GM21526 (cell line): ENCODE data around the gene PLPP2.

ENCODE experiments used
- ATAC-seq: cut with Tn5 transposase; IDR thresholded peaks from one replicate; pipeline ENCODE4 v1.9.1; 2021; ENCODE audit warnings: moderate library complexity; ENCODE audit not compliant: unreplicated experiment, low FRiP score

Gene PLPP2

GRCh38 chr19:291006-291521, at the start of gene PLPP2:
TSS of gene PLPP2 (minus strand) at chr19:291403. CDS start at chr19:291336, 67 bp downstream.
- no peak for ATAC-seq

- no peak for ATAC-seq
These were observed 49.6 kb upstream of the PLPP2 start for GRCh38 chr19:340620-341385.

- ATAC-seq, result no peak
These were observed 48.2 kb upstream of the PLPP2 start for GRCh38 chr19:339262-339887.

- no peak for ATAC-seq
These were observed 47.2 kb upstream of the PLPP2 start for GRCh38 chr19:338421-338820.

GRCh38 chr19:336067-336614, 44.9 kb upstream of the PLPP2 start:
- ATAC-seq, result no peak

GRCh38 chr19:335486-336066, 44.4 kb upstream of the PLPP2 start:
- no peak for ATAC-seq

- no peak for ATAC-seq
These were observed 43.9 kb upstream of the PLPP2 start for GRCh38 chr19:335072-335471.

GRCh38 chr19:334296-335071, 43.3 kb upstream of the PLPP2 start:
- ATAC-seq, result no peak

GRCh38 chr19:330503-330902, 39.3 kb upstream of the PLPP2 start:
- ATAC-seq, result no peak

GRCh38 chr19:329876-330275, 38.7 kb upstream of the PLPP2 start:
- no peak for ATAC-seq

- no peak for ATAC-seq
These were observed 36.9 kb upstream of the PLPP2 start for GRCh38 chr19:328025-328505.

- no peak for ATAC-seq
These were observed 36.3 kb upstream of the PLPP2 start for GRCh38 chr19:327291-328024.

GRCh38 chr19:326871-327270, 35.7 kb upstream of the PLPP2 start:
- no peak for ATAC-seq

GRCh38 chr19:325937-326565, 34.8 kb upstream of the PLPP2 start:
- ATAC-seq, result no peak

GRCh38 chr19:325173-325936, 34.2 kb upstream of the PLPP2 start:
- no peak for ATAC-seq

GRCh38 chr19:324716-325115, 33.5 kb upstream of the PLPP2 start:
- no peak for ATAC-seq

GRCh38 chr19:322616-323015, 31.4 kb upstream of the PLPP2 start:
- no peak for ATAC-seq

GRCh38 chr19:318509-318774, 27.2 kb upstream of the PLPP2 start:
- no peak for ATAC-seq
